HCT116 (cell line): Measurements from ENCODE around the gene KANSL1. TPM values are rescaled to one million over a fixed set of nuclear protein-coding genes. Genes with fewer than 3 reads are reported as not detected.

ENCODE experiments used
- ATAC-seq: fragments of 200-7000 bp; cut with Tn5 transposase; 2 replicates; pipeline ENCODE4 v1.9.1; 2020; ENCODE audit warnings: mild to moderate bottlenecking, moderate library complexity
- BruUV-seq: library from RNA; stranded (reverse); fragments of 400-500 nt; replicated peaks from 2 replicates; lab custom pipeline; 2021; lab: Mats Ljungman, UMichigan
- CTCF ChIA-PET: fragments of 300-600 bp; sonication (Branson Sonifier 250); formaldehyde crosslinking; loops from one replicate; lab custom pipeline; 2021; ENCODE audit warnings: antibody characterized with exemption; lab: Charles Lee
- POLR2A ChIA-PET: fragments of 300-600, 350-600 bp; sonication (Branson Sonifier 250); formaldehyde crosslinking; loops from one replicate; lab custom pipeline; 2021; ENCODE audit warnings: antibody characterized with exemption; lab: Charles Lee
- RAD21 ChIA-PET, 2 experiments: fragments of 300-600 bp; sonication (Branson Sonifier 250); formaldehyde crosslinking; loops; one replicate each; lab custom pipeline; 2023; ENCODE audit warnings: low total read pairs in 2 of 2; ENCODE audit not compliant: uncharacterized antibody in 2 of 2, unreplicated experiment in 2 of 2, low non-redundant PET in 1 of 2; lab: Charles Lee
- DNase-seq: peaks from one replicate; pipeline ENCODE4 v3.0.0-alpha.2; 2010; ENCODE audit warnings: low read depth, low spot score
- H2AFZ ChIP-seq: fragments of 200-600 bp; shearing (Covaris generic), sonication (generic); 2 replicates; pipeline ENCODE4 v1.6.1; 2017; ENCODE audit warnings: low read depth, mixed run types, mixed read lengths, antibody characterized with exemption, low read length; ENCODE audit not compliant: poor library complexity, severe bottlenecking
- H3K27ac ChIP-seq: 2 replicates; pipeline ENCODE4 v1.5.1; 2012; ENCODE audit warnings: low read depth, low read length
- H3K27me3 ChIP-seq: fragments of 200-600 bp; sonication (generic); 2 replicates; pipeline ENCODE4 v1.6.1; 2016; ENCODE audit warnings: mixed run types, low read length, mixed read lengths; ENCODE audit not compliant: insufficient read depth
- H3K36me3 ChIP-seq, 2 experiments: fragments of 200-500 bp in 1 of 2; fragments of 200-600 bp in 1 of 2; sonication (Bioruptor generic) in 1 of 2; sonication (generic) in 1 of 2; 2 replicates each; pipeline versions ENCODE4 v1.5.1 to v1.6.1; 2014 to 2016; ENCODE audit warnings: low read length in 2 of 2, inconsistent platforms in 1 of 2, mixed read lengths in 1 of 2, mixed run types in 1 of 2; ENCODE audit not compliant: insufficient read depth in 2 of 2, control insufficient read depth in 1 of 2
- H3K4me1 ChIP-seq, 2 experiments: fragments of 200-600 bp in 1 of 2; sonication (generic) in 1 of 2; 2 replicates each; pipeline versions ENCODE4 v1.5.1 to v1.6.1; 2012 to 2017; ENCODE audit warnings: low read length in 2 of 2, inconsistent platforms in 1 of 2, mild to moderate bottlenecking in 1 of 2, mixed read lengths in 1 of 2, mixed run types in 1 of 2, moderate library complexity in 1 of 2; ENCODE audit not compliant: insufficient read depth in 2 of 2, control insufficient read depth in 1 of 2
- H3K4me2 ChIP-seq: fragments of 200-600 bp; sonication (generic); 2 replicates; pipeline ENCODE4 v1.6.1; 2017; ENCODE audit warnings: mixed run types, low read length, mixed read lengths
- H3K4me3 ChIP-seq, 2 experiments: fragments of 200-600 bp in 1 of 2; sonication (generic) in 1 of 2; replicated peaks in 1 of 2; 2 replicates each; pipeline ENCODE4 v1.5.1; 2011 to 2016; ENCODE audit warnings: low read length in 2 of 2, control low read depth in 1 of 2, low read depth in 1 of 2, mild to moderate bottlenecking in 1 of 2, mixed read lengths in 1 of 2, mixed run types in 1 of 2
- H3K79me2 ChIP-seq: fragments of 200-600 bp; sonication (generic); 2 replicates; pipeline ENCODE4 v1.6.1; 2017; ENCODE audit warnings: mild to moderate bottlenecking, mixed run types, low read length, moderate library complexity, mixed read lengths; ENCODE audit not compliant: insufficient read depth
- H3K9ac ChIP-seq: fragments of 200-600 bp; sonication (generic); 2 replicates; pipeline ENCODE4 v1.6.1; 2016; ENCODE audit warnings: low read length, mixed read lengths
- H3K9me2 ChIP-seq: fragments of 200-600 bp; sonication (generic), shearing (Covaris generic); 2 replicates; pipeline ENCODE4 v1.6.1; 2017; ENCODE audit warnings: mixed run types, mild to moderate bottlenecking, moderate library complexity; ENCODE audit not compliant: insufficient read depth
- H3K9me3 ChIP-seq, 2 experiments: fragments of 200-500 bp in 1 of 2; fragments of 200-600 bp in 1 of 2; sonication (Bioruptor generic) in 1 of 2; sonication (generic) in 1 of 2; 2 replicates each; pipeline ENCODE4 v1.6.1; 2014 to 2017; ENCODE audit warnings: low read length in 2 of 2, mixed read lengths in 2 of 2, inconsistent platforms in 1 of 2, low read depth in 1 of 2, mild to moderate bottlenecking in 1 of 2, mixed run types in 1 of 2, moderate library complexity in 1 of 2; ENCODE audit not compliant: control insufficient read depth in 1 of 2, insufficient read depth in 1 of 2
- H4K20me1 ChIP-seq: fragments of 200-600 bp; sonication (generic), shearing (Covaris generic); 2 replicates; pipeline ENCODE4 v1.6.1; 2017; ENCODE audit warnings: mixed run types, mild to moderate bottlenecking, moderate library complexity; ENCODE audit not compliant: insufficient read depth
- CBX3 ChIP-seq: IDR thresholded peaks from 2 replicates; pipeline ENCODE4 v1.6.1; 2012; ENCODE audit warnings: low read depth
- ELF1 ChIP-seq: IDR thresholded peaks from 2 replicates; pipeline ENCODE4 v1.6.1; 2012; ENCODE audit warnings: low read depth, borderline replicate concordance
- EZH2 ChIP-seq: fragments of 200-600 bp; sonication (generic); IDR thresholded peaks from 2 replicates; pipeline ENCODE4 v1.6.1; 2017; ENCODE audit warnings: antibody characterized with exemption, mixed run types
- FOSL1 ChIP-seq: IDR thresholded peaks from 2 replicates; pipeline ENCODE4 v1.6.1; 2012; ENCODE audit warnings: low read depth
- SIN3A ChIP-seq: IDR thresholded peaks from 2 replicates; pipeline ENCODE4 v1.6.1; 2012; ENCODE audit warnings: low read depth
- SP1 ChIP-seq: IDR thresholded peaks from 2 replicates; pipeline ENCODE4 v1.6.1; 2012; ENCODE audit warnings: low read depth
- SRF ChIP-seq: IDR thresholded peaks from 2 replicates; pipeline ENCODE4 v1.6.1; 2012; ENCODE audit warnings: low read depth
- TCF7L2 ChIP-seq: IDR thresholded peaks from 2 replicates; pipeline ENCODE4 v1.7.0; 2011; ENCODE audit warnings: borderline replicate concordance, inconsistent platforms; ENCODE audit not compliant: insufficient read depth, insufficient read length; ENCODE audit errors: extremely low read depth
- YY1 ChIP-seq: IDR thresholded peaks from 2 replicates; pipeline ENCODE4 v1.6.1; 2011; ENCODE audit warnings: low read length, low read depth, moderate library complexity, mild to moderate bottlenecking; ENCODE audit not compliant: insufficient replicate concordance; ENCODE audit errors: extremely low read depth
- ZFX ChIP-seq: fragments of 450-650 bp; IDR thresholded peaks from 2 replicates; pipeline ENCODE4 v1.6.1; 2017
- ZNF274 ChIP-seq: fragments of 200-500 bp; sonication (Bioruptor generic); IDR thresholded peaks from 2 replicates; pipeline ENCODE4 v1.6.1; 2014; ENCODE audit warnings: mild to moderate bottlenecking, low read depth, low read length, inconsistent platforms
- intact Hi-C: fragments of 100-400 bp; cut with micrococcal nuclease; formaldehyde crosslinking; loops from 2 replicates; pipeline ENCODE4 v1.10.0; 2022
- total RNA-seq: library from RNA; stranded (reverse); gene quantifications from one replicate; pipeline ENCODE4 v1.2.1, GENCODE V29; 2021; ENCODE audit not compliant: unreplicated experiment
- TF ChIP-seq, protein P1 (sequence below): IDR thresholded peaks from 2 replicates; pipeline ENCODE4 v1.6.1; 2011; ENCODE audit warnings: mild to moderate bottlenecking, low read length, moderate library complexity; ENCODE audit not compliant: insufficient replicate concordance; ENCODE audit errors: extremely low read depth

KANSL1 gene
- total RNA-seq, 1 experiment from 2014 or later = 77.5 TPM

DNA sequence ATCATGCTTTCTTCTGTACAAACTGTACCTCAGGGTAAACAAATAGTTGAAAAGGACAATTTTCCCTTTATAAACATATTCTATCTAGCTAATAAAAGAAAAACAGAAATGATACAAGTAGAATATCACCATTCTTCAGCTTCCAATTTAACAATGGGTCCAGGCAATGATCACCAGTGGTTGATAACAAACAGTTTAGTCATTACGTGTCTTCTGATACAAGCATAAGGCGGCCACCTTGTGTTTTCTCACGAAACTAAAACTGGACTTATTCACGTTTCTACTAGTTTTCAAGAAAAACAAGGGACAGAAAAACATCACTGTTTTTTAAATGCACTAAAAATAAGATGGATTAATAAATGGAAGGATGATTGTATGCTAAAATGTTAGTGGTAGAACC lies 135.9 kb downstream of the KANSL1 start:
- ChIA-PET RAD21 (no interaction called here), CTCF (interaction anchor here (5.4 kb wide), 1 partner anchor 13 kb away, joined by 45 read pairs; no protein-coding TSS in a partner anchor), POLR2A (no interaction called here)
- H3K4me2 ChIP-seq = peak overlapping the region; percentile 38
- ATAC-seq = 0 out of 2 replicates have a peak, but pooled peaks have one; percentile 23
- peaks cover 2 to 8% of the 10 kb centered on the region in 2 experiments; a peak in 2 of 4 replicates for H3K36me3 ChIP-seq
- H3K27me3 ChIP-seq = no peaks in the 10 kb centered on the region
- peaks cover 14 to 33% of the 10 kb centered on the region in 2 experiments for H3K4me1 ChIP-seq
- peak overlapping the region; percentile 21 for H3K9ac ChIP-seq
- intact Hi-C loops = no loop called here
- H2AFZ ChIP-seq = no peak overlapping the region
- no peak overlapping the region for H3K4me3 ChIP-seq
- H3K79me2 ChIP-seq = peaks cover 47% of the 10 kb centered on the region
- no peak for DNase-seq
- peak overlapping the region; percentile 7; the same call in 1 of the 2 replicates for H3K27ac ChIP-seq
- H4K20me1 ChIP-seq = peaks cover 10% of the 10 kb centered on the region; the same call in 1 of the 2 replicates
- no TSS peak for BruUV-seq
- H3K9me3 ChIP-seq = no peaks in the 10 kb centered on the region
- TF ChIP-seq ZFX (no peak), ELF1 (no peak), ZNF274 (no peak), EZH2 (no peak), CBX3 (peak; percentile 4; the same call in 1 of the 2 replicates), TCF7L2 (no peak), FOSL1 (no peak), YY1 (no peak), SIN3A (no peak), SRF (0 out of 2 replicates have a peak, but pooled peaks have one; percentile 1)
- no peaks in the 10 kb centered on the region for H3K9me2 ChIP-seq

DNA sequence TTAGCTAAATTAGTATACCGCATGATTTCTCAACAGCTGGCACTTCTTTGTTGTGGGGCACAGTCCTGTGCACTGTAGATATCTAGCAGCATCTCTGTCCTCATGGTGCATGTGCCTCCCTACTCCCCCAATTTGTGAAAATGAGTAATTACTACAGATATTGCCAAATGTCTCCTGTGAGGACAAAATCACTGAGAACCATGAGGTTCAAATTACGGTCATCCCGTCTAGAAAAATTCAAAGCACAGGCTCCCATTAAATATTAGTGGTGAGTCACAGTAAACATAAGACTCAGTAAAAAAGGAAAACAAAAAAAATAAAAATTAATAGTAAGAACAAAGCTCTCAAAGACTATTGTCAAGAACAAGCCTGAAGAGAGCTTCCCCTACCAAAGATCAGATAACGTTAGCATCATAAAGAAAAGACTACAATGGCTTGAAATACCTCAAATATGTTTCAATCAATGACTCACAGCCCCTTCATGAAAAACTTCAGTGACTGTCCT lies 136.4 kb downstream of the KANSL1 start:
- ATAC-seq = peak; percentile 67
- peak overlapping the region; percentile 38 for H3K4me2 ChIP-seq
- no TSS peak for BruUV-seq

More for the DNA sequence above, 136.4 kb downstream of the KANSL1 start:
- RAD21 ChIA-PET = no interaction called here
- H3K4me1 ChIP-seq = peaks cover 14 to 33% of the 10 kb centered on the region in 2 experiments
- intact Hi-C loops = no loop called here
- no peak overlapping the region for H3K4me3 ChIP-seq
- no peaks in the 10 kb centered on the region for H3K27me3 ChIP-seq
- peaks cover 11% of the 10 kb centered on the region; the same call in 1 of the 2 replicates for H4K20me1 ChIP-seq
- H3K27ac ChIP-seq = peak overlapping the region; percentile 7; the same call in 1 of the 2 replicates
- peaks cover 50% of the 10 kb centered on the region for H3K79me2 ChIP-seq
- CTCF ChIA-PET = interaction anchor here (5.4 kb wide), 1 partner anchor 12 kb away, joined by 45 read pairs; no protein-coding TSS in a partner anchor
- H3K9me3 ChIP-seq = no peaks in the 10 kb centered on the region
- peak; percentile 45 for DNase-seq
- no peak overlapping the region for H2AFZ ChIP-seq
- peaks cover 3 to 8% of the 10 kb centered on the region in 2 experiments; a peak in 2 of 4 replicates for H3K36me3 ChIP-seq
- H3K9ac ChIP-seq = peak overlapping the region; percentile 21; the same call in 1 of the 2 replicates
- POLR2A ChIA-PET = no interaction called here
- no peaks in the 10 kb centered on the region for H3K9me2 ChIP-seq
- TF ChIP-seq ELF1 = 0 out of 2 replicates have a peak, but pooled peaks have one; percentile 17
- peak; percentile 47; the same call in 1 of the 2 replicates for TF ChIP-seq CBX3
- no peak for TF ChIP-seq TCF7L2
- TF ChIP-seq FOSL1 = 0 out of 2 replicates have a peak, but pooled peaks have one; percentile 38
- TF ChIP-seq, protein P1, sequence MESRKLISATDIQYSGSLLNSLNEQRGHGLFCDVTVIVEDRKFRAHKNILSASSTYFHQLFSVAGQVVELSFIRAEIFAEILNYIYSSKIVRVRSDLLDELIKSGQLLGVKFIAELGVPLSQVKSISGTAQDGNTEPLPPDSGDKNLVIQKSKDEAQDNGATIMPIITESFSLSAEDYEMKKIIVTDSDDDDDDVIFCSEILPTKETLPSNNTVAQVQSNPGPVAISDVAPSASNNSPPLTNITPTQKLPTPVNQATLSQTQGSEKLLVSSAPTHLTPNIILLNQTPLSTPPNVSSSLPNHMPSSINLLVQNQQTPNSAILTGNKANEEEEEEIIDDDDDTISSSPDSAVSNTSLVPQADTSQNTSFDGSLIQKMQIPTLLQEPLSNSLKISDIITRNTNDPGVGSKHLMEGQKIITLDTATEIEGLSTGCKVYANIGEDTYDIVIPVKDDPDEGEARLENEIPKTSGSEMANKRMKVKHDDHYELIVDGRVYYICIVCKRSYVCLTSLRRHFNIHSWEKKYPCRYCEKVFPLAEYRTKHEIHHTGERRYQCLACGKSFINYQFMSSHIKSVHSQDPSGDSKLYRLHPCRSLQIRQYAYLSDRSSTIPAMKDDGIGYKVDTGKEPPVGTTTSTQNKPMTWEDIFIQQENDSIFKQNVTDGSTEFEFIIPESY = no peak
- TF ChIP-seq SP1 = peak; percentile 26; the same call in 1 of the 2 replicates
- 0 out of 2 replicates have a peak, but pooled peaks have one; percentile 22 for TF ChIP-seq SRF
